Neural cell (in vitro differentiated cells): ENCODE data around the gene MT1HL1. TPM values are rescaled to one million over a fixed set of nuclear protein-coding genes. Genes with fewer than 3 reads are reported as not detected.

Source experiments
- H2AFZ ChIP-seq: fragments of 200-600, 300-800 bp; sonication (generic), shearing (Covaris generic); 2 replicates; pipeline ENCODE4 v1.6.0; 2014; ENCODE audit warnings: low read depth, mild to moderate bottlenecking, antibody characterized with exemption, low read length, moderate library complexity
- H3F3A ChIP-seq: fragments of 200-600 bp; shearing (Covaris generic); 2 replicates; pipeline ENCODE4 v1.6.1; 2016; ENCODE audit warnings: mild to moderate bottlenecking, moderate library complexity, mixed read lengths, antibody characterized with exemption, low read length; ENCODE audit not compliant: insufficient read depth, poor library complexity, severe bottlenecking
- H3K27ac ChIP-seq: fragments of 200-600, 300-800 bp; sonication (generic), shearing (Covaris generic); 2 replicates; pipeline ENCODE4 v1.5.1; 2014; ENCODE audit warnings: mild to moderate bottlenecking, low read length, moderate library complexity
- H3K27me3 ChIP-seq: fragments of 300-800, 200-600 bp; sonication (generic), shearing (Covaris generic); 2 replicates; pipeline ENCODE4 v1.6.0; 2014; ENCODE audit warnings: mild to moderate bottlenecking, low read depth, low read length, moderate library complexity; ENCODE audit not compliant: insufficient read depth
- H3K36me3 ChIP-seq: fragments of 300-800, 200-600 bp; sonication (generic), shearing (Covaris generic); 2 replicates; pipeline ENCODE4 v1.5.1; 2014; ENCODE audit warnings: mild to moderate bottlenecking, antibody characterized with exemption, low read length, moderate library complexity; ENCODE audit not compliant: insufficient read depth
- H3K4me2 ChIP-seq: fragments of 300-800, 200-600 bp; sonication (generic), shearing (Covaris generic); 2 replicates; pipeline ENCODE4 v1.6.0; 2014; ENCODE audit warnings: mild to moderate bottlenecking, low read length
- H3K4me3 ChIP-seq: fragments of 300-800, 200-600 bp; sonication (generic), shearing (Covaris generic); 2 replicates; pipeline ENCODE4 v1.5.1; 2014; ENCODE audit warnings: mild to moderate bottlenecking, low read length, moderate library complexity
- H3K79me2 ChIP-seq: fragments of 200-600 bp; shearing (Covaris generic); replicated peaks from 2 replicates; pipeline ENCODE4 v1.6.0; 2014; ENCODE audit warnings: mild to moderate bottlenecking, low read length, moderate library complexity; ENCODE audit not compliant: insufficient read depth
- H3K9ac ChIP-seq: fragments of 300-800, 200-600 bp; sonication (generic), shearing (Covaris generic); 2 replicates; pipeline ENCODE4 v1.6.1; 2016; ENCODE audit warnings: mild to moderate bottlenecking, low read length, mixed read lengths
- H3K9me2 ChIP-seq: fragments of 200-600 bp; shearing (Covaris generic); 2 replicates; pipeline ENCODE4 v1.6.1; 2016; ENCODE audit warnings: mild to moderate bottlenecking, low read length, mixed read lengths; ENCODE audit not compliant: insufficient read depth
- H3K9me3 ChIP-seq: fragments of 200-600, 300-800 bp; sonication (generic), shearing (Covaris generic); 2 replicates; pipeline ENCODE4 v1.6.1; 2016; ENCODE audit warnings: mild to moderate bottlenecking, mixed run types, low read length, moderate library complexity, mixed read lengths
- H4K20me1 ChIP-seq: fragments of 200-600 bp; shearing (Covaris generic); 2 replicates; pipeline ENCODE4 v1.6.1; 2016; ENCODE audit warnings: mild to moderate bottlenecking, mixed run types; ENCODE audit not compliant: insufficient read depth
- EP300 ChIP-seq: fragments of 450-650 bp; conservative IDR thresholded peaks from 2 replicates; pipeline ENCODE4 v1.6.1; 2014; ENCODE audit warnings: antibody characterized with exemption, mild to moderate bottlenecking, moderate library complexity; ENCODE audit not compliant: poor library complexity, severe bottlenecking
- EZH2 ChIP-seq: fragments of 200-600, 300-800 bp; shearing (Covaris generic), sonication (generic); IDR thresholded peaks from 2 replicates; pipeline ENCODE4 v1.6.1; 2014; ENCODE audit warnings: antibody characterized with exemption, low read length, borderline replicate concordance, mild to moderate bottlenecking; ENCODE audit not compliant: insufficient read depth, poor library complexity, severe bottlenecking
- MXI1 ChIP-seq: fragments of 450-650 bp; conservative IDR thresholded peaks from 2 replicates; pipeline ENCODE4 v1.6.1; 2014; ENCODE audit warnings: antibody characterized with exemption, mild to moderate bottlenecking; ENCODE audit not compliant: poor library complexity, severe bottlenecking
- POLR2AphosphoS5 ChIP-seq: IDR thresholded peaks from 2 replicates; pipeline ENCODE4 v1.6.1; 2012
- RAD21 ChIP-seq: fragments of 450-650 bp; conservative IDR thresholded peaks from 2 replicates; pipeline ENCODE4 v1.6.1; 2014; ENCODE audit warnings: antibody characterized with exemption, mild to moderate bottlenecking, moderate library complexity
- SMC3 ChIP-seq: fragments of 450-650 bp; conservative IDR thresholded peaks from 2 replicates; pipeline ENCODE4 v1.6.1; 2014; ENCODE audit warnings: antibody characterized with exemption, mild to moderate bottlenecking, moderate library complexity; ENCODE audit not compliant: poor library complexity
- TAF1 ChIP-seq: IDR thresholded peaks from 2 replicates; pipeline ENCODE4 v1.6.1; 2012; ENCODE audit warnings: low read depth
- polyA plus RNA-seq: library from polyadenylated mRNA; depleted of rRNA; stranded (reverse); fragments of >200 nt; gene quantifications from 2 replicates; pipeline ENCODE4 v1.2.3, GENCODE V29; 2014
- TF ChIP-seq, protein P1 (sequence below): fragments of 450-650 bp; IDR thresholded peaks from 2 replicates; pipeline ENCODE4 v1.5.1; 2014; ENCODE audit warnings: antibody characterized with exemption, mild to moderate bottlenecking, moderate library complexity; ENCODE audit not compliant: poor library complexity, severe bottlenecking
- TF ChIP-seq, protein P2 (sequence below): IDR thresholded peaks from 2 replicates; pipeline ENCODE4 v1.6.1; 2012; ENCODE audit warnings: borderline replicate concordance

The MT1HL1 gene
- polyA plus RNA-seq, 1 donor from 2014 or later: not detected

DNA sequence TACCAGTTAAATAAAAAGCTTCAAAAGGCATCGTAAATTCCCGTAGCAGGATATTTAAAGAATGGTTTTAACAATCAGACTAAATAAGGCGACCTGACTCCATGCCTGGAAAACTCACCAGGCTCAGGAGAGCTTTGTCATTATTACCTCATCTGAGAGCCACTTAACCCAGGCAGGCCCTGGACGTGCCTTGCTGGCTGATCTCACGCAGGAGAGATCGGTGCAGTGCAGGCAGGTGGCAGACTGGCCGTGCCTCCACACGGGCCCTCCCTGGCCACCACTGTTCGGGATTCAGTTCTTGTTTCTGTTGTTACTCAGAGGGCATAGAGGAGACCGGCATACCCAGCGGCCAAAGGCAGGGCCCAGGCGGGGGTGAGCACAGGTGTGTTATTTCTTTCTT is 6.4 kb downstream of the MT1HL1 start:
- Histone ChIP-seq H3K79me2 (no peaks in the 10 kb centered on the region), H3K9me3 (no peaks in the 10 kb centered on the region), H3K4me2 (no peak overlapping the region), H3K27me3 (no peaks in the 10 kb centered on the region), H3F3A (no peaks in the 10 kb centered on the region), H4K20me1 (no peaks in the 10 kb centered on the region), H3K27ac (no peak overlapping the region), H3K9ac (no peak overlapping the region), H3K9me2 (no peaks in the 10 kb centered on the region), H3K36me3 (no peaks in the 10 kb centered on the region), H2AFZ (no peak overlapping the region), H3K4me3 (no peak overlapping the region)
- TF ChIP-seq TAF1 (no peak), MXI1 (no peak), EZH2 (no peak), RAD21 (no peak), EP300 (no peak), SMC3 (no peak), POLR2AphosphoS5 (no peak)
- TF ChIP-seq, protein P1, sequence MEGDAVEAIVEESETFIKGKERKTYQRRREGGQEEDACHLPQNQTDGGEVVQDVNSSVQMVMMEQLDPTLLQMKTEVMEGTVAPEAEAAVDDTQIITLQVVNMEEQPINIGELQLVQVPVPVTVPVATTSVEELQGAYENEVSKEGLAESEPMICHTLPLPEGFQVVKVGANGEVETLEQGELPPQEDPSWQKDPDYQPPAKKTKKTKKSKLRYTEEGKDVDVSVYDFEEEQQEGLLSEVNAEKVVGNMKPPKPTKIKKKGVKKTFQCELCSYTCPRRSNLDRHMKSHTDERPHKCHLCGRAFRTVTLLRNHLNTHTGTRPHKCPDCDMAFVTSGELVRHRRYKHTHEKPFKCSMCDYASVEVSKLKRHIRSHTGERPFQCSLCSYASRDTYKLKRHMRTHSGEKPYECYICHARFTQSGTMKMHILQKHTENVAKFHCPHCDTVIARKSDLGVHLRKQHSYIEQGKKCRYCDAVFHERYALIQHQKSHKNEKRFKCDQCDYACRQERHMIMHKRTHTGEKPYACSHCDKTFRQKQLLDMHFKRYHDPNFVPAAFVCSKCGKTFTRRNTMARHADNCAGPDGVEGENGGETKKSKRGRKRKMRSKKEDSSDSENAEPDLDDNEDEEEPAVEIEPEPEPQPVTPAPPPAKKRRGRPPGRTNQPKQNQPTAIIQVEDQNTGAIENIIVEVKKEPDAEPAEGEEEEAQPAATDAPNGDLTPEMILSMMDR: no peak
- TF ChIP-seq, protein P2, sequence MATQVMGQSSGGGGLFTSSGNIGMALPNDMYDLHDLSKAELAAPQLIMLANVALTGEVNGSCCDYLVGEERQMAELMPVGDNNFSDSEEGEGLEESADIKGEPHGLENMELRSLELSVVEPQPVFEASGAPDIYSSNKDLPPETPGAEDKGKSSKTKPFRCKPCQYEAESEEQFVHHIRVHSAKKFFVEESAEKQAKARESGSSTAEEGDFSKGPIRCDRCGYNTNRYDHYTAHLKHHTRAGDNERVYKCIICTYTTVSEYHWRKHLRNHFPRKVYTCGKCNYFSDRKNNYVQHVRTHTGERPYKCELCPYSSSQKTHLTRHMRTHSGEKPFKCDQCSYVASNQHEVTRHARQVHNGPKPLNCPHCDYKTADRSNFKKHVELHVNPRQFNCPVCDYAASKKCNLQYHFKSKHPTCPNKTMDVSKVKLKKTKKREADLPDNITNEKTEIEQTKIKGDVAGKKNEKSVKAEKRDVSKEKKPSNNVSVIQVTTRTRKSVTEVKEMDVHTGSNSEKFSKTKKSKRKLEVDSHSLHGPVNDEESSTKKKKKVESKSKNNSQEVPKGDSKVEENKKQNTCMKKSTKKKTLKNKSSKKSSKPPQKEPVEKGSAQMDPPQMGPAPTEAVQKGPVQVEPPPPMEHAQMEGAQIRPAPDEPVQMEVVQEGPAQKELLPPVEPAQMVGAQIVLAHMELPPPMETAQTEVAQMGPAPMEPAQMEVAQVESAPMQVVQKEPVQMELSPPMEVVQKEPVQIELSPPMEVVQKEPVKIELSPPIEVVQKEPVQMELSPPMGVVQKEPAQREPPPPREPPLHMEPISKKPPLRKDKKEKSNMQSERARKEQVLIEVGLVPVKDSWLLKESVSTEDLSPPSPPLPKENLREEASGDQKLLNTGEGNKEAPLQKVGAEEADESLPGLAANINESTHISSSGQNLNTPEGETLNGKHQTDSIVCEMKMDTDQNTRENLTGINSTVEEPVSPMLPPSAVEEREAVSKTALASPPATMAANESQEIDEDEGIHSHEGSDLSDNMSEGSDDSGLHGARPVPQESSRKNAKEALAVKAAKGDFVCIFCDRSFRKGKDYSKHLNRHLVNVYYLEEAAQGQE: no peak

DNA sequence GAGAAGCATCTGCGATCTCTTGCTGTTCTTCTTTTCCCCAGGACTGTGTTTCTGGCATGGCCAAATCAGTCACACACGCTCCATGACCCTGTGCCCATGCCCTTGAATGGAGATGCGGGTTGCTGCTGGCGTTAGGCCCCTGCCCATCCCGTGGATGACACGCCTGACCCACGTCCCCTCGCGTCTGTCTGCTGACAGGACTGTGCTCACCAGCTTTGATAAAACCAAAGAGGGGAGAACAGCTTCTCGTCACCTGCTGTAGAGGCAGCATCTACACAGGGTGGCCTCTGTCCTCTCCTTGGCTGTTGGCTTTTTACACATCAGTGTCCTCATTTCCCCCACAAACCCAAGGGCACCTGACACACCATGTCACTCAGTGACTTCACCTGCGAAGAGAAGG is 6.9 kb downstream of the MT1HL1 start:
- no peaks in the 10 kb centered on the region for H3K9me2 ChIP-seq
- H3K4me2 ChIP-seq: no peak overlapping the region
- H3K4me3 ChIP-seq: no peak overlapping the region
- no peak overlapping the region for H3K9ac ChIP-seq
- no peaks in the 10 kb centered on the region for H3K79me2 ChIP-seq
- no peaks in the 10 kb centered on the region for H3K27me3 ChIP-seq
- no peaks in the 10 kb centered on the region for H3F3A ChIP-seq
- H2AFZ ChIP-seq: no peak overlapping the region
- no peak overlapping the region for H3K27ac ChIP-seq
- no peaks in the 10 kb centered on the region for H4K20me1 ChIP-seq
- no peak for TF ChIP-seq SMC3
- no peaks in the 10 kb centered on the region for H3K9me3 ChIP-seq
- no peaks in the 10 kb centered on the region for H3K36me3 ChIP-seq

DNA sequence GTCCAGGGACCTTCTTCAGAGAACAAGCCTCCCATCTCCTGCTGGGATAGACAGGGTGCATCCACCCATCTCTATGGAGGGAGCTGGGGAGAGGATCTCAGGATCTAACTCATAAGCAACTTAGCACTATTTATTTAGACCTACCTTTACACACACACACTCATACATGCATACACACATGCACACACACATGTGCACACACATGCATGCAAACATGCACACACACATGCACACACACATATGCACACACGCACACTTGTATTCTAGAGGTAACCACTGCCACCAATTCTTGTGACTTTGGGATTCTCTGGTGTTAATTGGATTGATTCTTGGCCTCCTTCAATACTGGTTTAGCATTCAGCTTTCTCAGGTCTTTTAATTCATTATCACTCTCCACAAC is 9.8 kb downstream of the MT1HL1 start:
- no peak overlapping the region for H3K9ac ChIP-seq
- H3K9me2 ChIP-seq: no peaks in the 10 kb centered on the region
- no peak overlapping the region for H3K4me2 ChIP-seq
- H3K79me2 ChIP-seq: no peaks in the 10 kb centered on the region
- H3K27me3 ChIP-seq: no peaks in the 10 kb centered on the region
- TF ChIP-seq RAD21: no peak
- TF ChIP-seq, protein P1: no peak
- no peak for TF ChIP-seq EZH2
- no peak for TF ChIP-seq POLR2AphosphoS5
- TF ChIP-seq MXI1: no peak
- TF ChIP-seq, protein P2: no peak
- no peak for TF ChIP-seq EP300
- no peak for TF ChIP-seq SMC3
- TF ChIP-seq TAF1: no peak
- H3K27ac ChIP-seq: no peak overlapping the region
- H3K4me3 ChIP-seq: no peak overlapping the region
- H3F3A ChIP-seq: no peaks in the 10 kb centered on the region
- H3K9me3 ChIP-seq: no peaks in the 10 kb centered on the region
- no peak overlapping the region for H2AFZ ChIP-seq
- no peaks in the 10 kb centered on the region for H3K36me3 ChIP-seq
- H4K20me1 ChIP-seq: no peaks in the 10 kb centered on the region
